LHCN-M2 (cell line): Measurements from ENCODE around the gene COMMD6. TPM values are rescaled to one million over a fixed set of nuclear protein-coding genes. Genes with fewer than 3 reads are reported as not detected.
"Not testable (repeated sequence)": the region's sequence is repeated elsewhere in the genome, so short reads cannot be mapped to it uniquely, and the experiment has no call there.

Experiments used
- DNase-seq: peaks from one replicate; pipeline ENCODE4 v3.0.0-alpha.2; 2012; ENCODE audit warnings: low read depth
- polyA plus RNA-seq: library from polyadenylated mRNA; unstranded; fragments of >200 nt; gene quantifications from one replicate; pipeline ENCODE4 v1.2.1, GENCODE V29; 2012; ENCODE audit warnings: missing spikeins
- total RNA-seq: library from RNA; depleted of rRNA; stranded (reverse); fragments of >200 nt; gene quantifications from 2 replicates; pipeline ENCODE4 v1.2.3, GENCODE V29; 2014; rRNA removed

The COMMD6 gene
- total RNA-seq: 58.4 and 125 TPM in 2 replicates
- 353 TPM for polyA plus RNA-seq

GRCh38 chr13:75537401-75538365 is at the start of gene COMMD6:
Gene COMMD6, minus strand, starts transcription at chr13:75537841. Its CDS starts 36 bp downstream, at chr13:75537805.
- peak; percentile 91 for DNase-seq

- DNase-seq: no peak
These were observed 47.5 kb upstream of the COMMD6 start for GRCh38 chr13:75585153-75585552.

- DNase-seq: no peak
These were observed 45.5 kb upstream of the COMMD6 start for GRCh38 chr13:75583091-75583490.

GRCh38 chr13:75581874-75582640 is 44.4 kb upstream of the COMMD6 start:
- no peak for DNase-seq

- DNase-seq: no peak
These were observed 41.9 kb upstream of the COMMD6 start for GRCh38 chr13:75579529-75579928.

- no peak for DNase-seq
These were observed 31.9 kb upstream of the COMMD6 start for GRCh38 chr13:75569576-75569975.

GRCh38 chr13:75566658-75567057 is 29.0 kb upstream of the COMMD6 start:
- peak; percentile 53 for DNase-seq

GRCh38 chr13:75558145-75558840 is 20.7 kb upstream of the COMMD6 start:
- no peak for DNase-seq

GRCh38 chr13:75556961-75557360 is 19.3 kb upstream of the COMMD6 start:
- DNase-seq: no peak

- no peak for DNase-seq
These were observed 18.2 kb upstream of the COMMD6 start for GRCh38 chr13:75555836-75556235.

GRCh38 chr13:75554981-75555380 is 17.3 kb upstream of the COMMD6 start:
- no peak for DNase-seq

- DNase-seq: no peak
These were observed 16.8 kb upstream of the COMMD6 start for GRCh38 chr13:75554464-75554863.

- DNase-seq: peak; percentile 71
These were observed 12.5 kb upstream of the COMMD6 start for GRCh38 chr13:75550159-75550567.

- DNase-seq: peak; percentile 94
These were observed 11.9 kb upstream of the COMMD6 start, which contains the start of gene UCHL3 for GRCh38 chr13:75549262-75550158. Gene UCHL3, plus strand, starts transcription at chr13:75549791. Its CDS starts 30 bp downstream, at chr13:75549821.

- no peak for DNase-seq
These were observed 10.3 kb upstream of the COMMD6 start for GRCh38 chr13:75547917-75548316.

- DNase-seq: not testable (repeated sequence)
These were observed 7.7 kb upstream of the COMMD6 start for GRCh38 chr13:75545386-75545785.

GRCh38 chr13:75544681-75545330 is 7.2 kb upstream of the COMMD6 start:
- peak; percentile 14 for DNase-seq

- DNase-seq: no peak
These were observed 4.3 kb upstream of the COMMD6 start for GRCh38 chr13:75541961-75542360.

- no peak for DNase-seq
These were observed 3.6 kb upstream of the COMMD6 start for GRCh38 chr13:75541287-75541686.

- no peak for DNase-seq
These were observed 3.8 kb downstream of the COMMD6 start for GRCh38 chr13:75533861-75534260.
